GM10266 (cell line): ENCODE data around the gene PTPN7.
A peak's percentile ranks its signal among the peaks of the same experiment; 100 is the strongest.

Experiments used
- DNase-seq: peaks from one replicate; pipeline ENCODE4 v3.0.0; 2012; ENCODE audit errors: extremely low spot score
- TF ChIP-seq, protein P1 (sequence below): IDR thresholded peaks from 2 replicates; pipeline ENCODE4 v1.5.1; 2012; ENCODE audit warnings: mild to moderate bottlenecking, low read depth; ENCODE audit not compliant: control insufficient read depth, insufficient read depth; ENCODE audit errors: missing control alignments

The PTPN7 gene

DNA sequence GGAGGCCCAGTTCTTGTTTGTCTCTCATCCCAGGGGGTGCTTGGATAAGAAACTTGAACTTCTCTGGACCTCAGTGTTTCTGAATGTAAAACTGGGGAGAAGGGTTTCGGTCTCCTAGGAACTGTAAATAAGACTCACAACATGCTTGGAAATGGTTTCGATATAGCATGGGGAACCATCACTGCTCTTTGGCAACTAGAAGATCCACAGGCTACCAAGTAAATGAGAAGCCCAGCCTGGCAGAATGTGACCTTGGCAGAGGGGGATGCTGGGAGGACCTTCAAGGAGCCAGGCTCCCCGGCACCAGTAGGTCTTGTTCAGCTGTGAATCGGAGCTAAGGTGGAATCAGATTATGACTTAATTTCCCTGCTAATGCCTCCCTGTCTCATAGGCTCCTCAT, 19.6 kb downstream of the PTPN7 start:
- DNase-seq, result no peak
- TF ChIP-seq, protein P1, sequence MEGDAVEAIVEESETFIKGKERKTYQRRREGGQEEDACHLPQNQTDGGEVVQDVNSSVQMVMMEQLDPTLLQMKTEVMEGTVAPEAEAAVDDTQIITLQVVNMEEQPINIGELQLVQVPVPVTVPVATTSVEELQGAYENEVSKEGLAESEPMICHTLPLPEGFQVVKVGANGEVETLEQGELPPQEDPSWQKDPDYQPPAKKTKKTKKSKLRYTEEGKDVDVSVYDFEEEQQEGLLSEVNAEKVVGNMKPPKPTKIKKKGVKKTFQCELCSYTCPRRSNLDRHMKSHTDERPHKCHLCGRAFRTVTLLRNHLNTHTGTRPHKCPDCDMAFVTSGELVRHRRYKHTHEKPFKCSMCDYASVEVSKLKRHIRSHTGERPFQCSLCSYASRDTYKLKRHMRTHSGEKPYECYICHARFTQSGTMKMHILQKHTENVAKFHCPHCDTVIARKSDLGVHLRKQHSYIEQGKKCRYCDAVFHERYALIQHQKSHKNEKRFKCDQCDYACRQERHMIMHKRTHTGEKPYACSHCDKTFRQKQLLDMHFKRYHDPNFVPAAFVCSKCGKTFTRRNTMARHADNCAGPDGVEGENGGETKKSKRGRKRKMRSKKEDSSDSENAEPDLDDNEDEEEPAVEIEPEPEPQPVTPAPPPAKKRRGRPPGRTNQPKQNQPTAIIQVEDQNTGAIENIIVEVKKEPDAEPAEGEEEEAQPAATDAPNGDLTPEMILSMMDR, result no peak

GRCh38 chr1:202135221-202135721, 25.1 kb downstream of the PTPN7 start:
- DNase-seq, result peak; percentile 91
- TF ChIP-seq, protein P1, result peak; percentile 91

GRCh38 chr1:202134645-202135172, 25.7 kb downstream of the PTPN7 start:
- TF ChIP-seq, protein P1, result no peak
- DNase-seq, result no peak

GRCh38 chr1:202133989-202134388, 26.4 kb downstream of the PTPN7 start:
- TF ChIP-seq, protein P1, result no peak
- DNase-seq, result no peak

DNA sequence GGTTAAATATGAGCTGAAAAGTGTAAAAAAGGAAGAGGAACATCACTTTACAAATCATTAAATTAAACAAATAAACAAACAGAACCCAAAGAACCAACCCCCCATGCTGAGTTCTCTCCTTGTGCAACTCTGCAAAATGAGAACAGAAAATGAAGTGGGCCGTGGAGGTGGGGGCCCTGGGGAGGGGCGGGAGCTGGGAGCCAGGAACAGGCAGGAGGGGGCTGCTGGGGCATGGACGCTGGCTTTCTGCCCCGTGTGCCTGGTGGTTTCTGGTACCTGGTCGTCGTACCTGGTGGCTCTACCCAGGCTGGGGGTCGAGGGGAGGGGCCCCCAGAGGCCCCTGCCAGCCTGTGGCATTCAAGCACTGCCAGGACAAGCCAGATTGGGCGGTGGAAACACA, 26.9 kb downstream of the PTPN7 start:
- no peak for DNase-seq

DNA sequence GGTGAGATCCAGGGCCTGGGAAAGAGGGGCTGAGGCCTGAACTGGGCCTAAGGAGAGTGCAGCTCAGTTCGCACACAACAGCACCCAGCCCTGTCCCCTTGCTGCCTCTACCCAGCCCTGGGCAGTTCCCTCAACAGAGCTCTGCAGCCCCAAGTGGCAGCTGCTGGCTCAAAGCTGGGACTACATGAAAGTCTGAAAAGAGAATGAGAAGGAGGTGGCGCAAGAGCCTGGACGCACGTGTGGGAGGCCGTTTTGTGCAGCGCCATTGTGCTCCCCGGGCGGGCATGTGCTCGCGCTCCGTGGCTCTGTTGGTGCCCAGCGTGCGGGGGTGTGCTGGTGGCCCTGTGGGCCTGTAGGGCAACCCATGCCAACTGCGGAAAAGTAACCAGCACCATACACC, 27.4 kb downstream of the PTPN7 start:
- no peak for DNase-seq
- TF ChIP-seq, protein P1, result no peak

More for the DNA sequence above, 26.9 kb downstream of the PTPN7 start:
- TF ChIP-seq, protein P1, result no peak

GRCh38 chr1:202131956-202132821, 28.2 kb downstream of the PTPN7 start:
- DNase-seq, result no peak
- TF ChIP-seq, protein P1, result no peak
